Stimulated activated naive CD8-positive, alpha-beta T cell treated with anti-CD3 and anti-CD28 coated beads, Interleukin-15, Interleukin-2, amounts not matched to agents 100 ng/mL and 50 ng/mL, for 24 hours (primary cell): Measurements from ENCODE around the gene TSPAN4.
A peak's percentile ranks its signal among the peaks of the same experiment; 100 is the strongest.

Source experiments
- H3K27ac Mint-ChIP-seq: one replicate; pipeline ENCODE4 v1.8.0; 2021; ENCODE audit warnings: mild to moderate bottlenecking, mixed read lengths
- H3K27me3 Mint-ChIP-seq: one replicate; pipeline ENCODE4 v1.8.0; 2021; ENCODE audit warnings: mixed read lengths
- H3K36me3 Mint-ChIP-seq: one replicate; pipeline ENCODE4 v1.8.0; 2021; ENCODE audit warnings: low read depth, mixed read lengths
- H3K4me1 Mint-ChIP-seq: one replicate; pipeline ENCODE4 v1.8.0; 2021; ENCODE audit warnings: low read depth, mixed read lengths
- H3K4me3 Mint-ChIP-seq: one replicate; pipeline ENCODE4 v1.8.0; 2021; ENCODE audit warnings: mild to moderate bottlenecking, mixed read lengths
- H3K9me3 Mint-ChIP-seq: one replicate; pipeline ENCODE4 v1.8.0; 2021; ENCODE audit warnings: mixed read lengths

The TSPAN4 gene, protein sequence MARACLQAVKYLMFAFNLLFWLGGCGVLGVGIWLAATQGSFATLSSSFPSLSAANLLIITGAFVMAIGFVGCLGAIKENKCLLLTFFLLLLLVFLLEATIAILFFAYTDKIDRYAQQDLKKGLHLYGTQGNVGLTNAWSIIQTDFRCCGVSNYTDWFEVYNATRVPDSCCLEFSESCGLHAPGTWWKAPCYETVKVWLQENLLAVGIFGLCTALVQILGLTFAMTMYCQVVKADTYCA

DNA sequence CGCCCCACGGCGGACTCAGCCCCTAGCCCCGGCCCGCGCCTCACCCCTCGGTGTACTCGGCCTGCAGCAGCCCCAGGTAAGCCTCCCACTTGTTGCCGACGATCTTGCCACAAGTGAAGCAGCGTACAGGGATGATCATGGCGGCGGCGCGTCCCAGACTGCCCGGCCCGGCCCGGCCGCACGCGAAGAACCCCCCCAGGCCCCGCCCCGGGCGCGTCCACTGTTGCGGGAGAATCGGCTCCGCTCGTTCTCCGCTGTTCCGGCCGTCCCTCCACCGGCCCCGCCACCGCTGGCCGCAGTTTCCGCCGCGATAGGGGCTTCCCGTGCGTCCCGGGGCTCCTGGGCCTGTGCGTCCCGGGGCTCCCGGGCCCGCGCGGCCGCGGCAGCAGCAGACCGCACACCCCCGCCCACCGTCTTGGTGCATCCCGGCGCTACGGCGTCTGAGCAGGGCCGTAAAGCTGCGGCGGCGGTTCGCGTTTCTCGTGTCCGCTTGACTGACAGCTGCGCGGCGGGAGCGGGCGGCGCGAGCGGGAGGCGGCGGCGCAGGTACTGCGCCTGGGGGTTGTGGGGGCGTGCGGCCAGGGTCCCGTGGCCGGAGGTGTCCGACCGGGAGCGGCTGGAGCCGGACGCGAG is at the start of gene TSPAN4, which contains the start of gene POLR2L:
Gene TSPAN4 (plus strand): TSS at position 483 of the 633 bp plus-strand sequence. CDS start 7,453 bp downstream, outside the sequence.
Gene POLR2L (minus strand): TSS at position 160 of the 633 bp plus-strand sequence. CDS start 21 bp downstream, at position 139.
- no peaks in the 10 kb centered on the region for H3K9me3 Mint-ChIP-seq
- H3K4me3 Mint-ChIP-seq = peak within 1 kb of the TSS; percentile 88
- H3K27me3 Mint-ChIP-seq = no peaks in the 10 kb centered on the region
- peaks cover 30% of the 10 kb centered on the region for H3K4me1 Mint-ChIP-seq
- peak within 1 kb of the TSS; percentile 84 for H3K27ac Mint-ChIP-seq
- H3K36me3 Mint-ChIP-seq = peaks cover 14% of the 10 kb centered on the region

DNA sequence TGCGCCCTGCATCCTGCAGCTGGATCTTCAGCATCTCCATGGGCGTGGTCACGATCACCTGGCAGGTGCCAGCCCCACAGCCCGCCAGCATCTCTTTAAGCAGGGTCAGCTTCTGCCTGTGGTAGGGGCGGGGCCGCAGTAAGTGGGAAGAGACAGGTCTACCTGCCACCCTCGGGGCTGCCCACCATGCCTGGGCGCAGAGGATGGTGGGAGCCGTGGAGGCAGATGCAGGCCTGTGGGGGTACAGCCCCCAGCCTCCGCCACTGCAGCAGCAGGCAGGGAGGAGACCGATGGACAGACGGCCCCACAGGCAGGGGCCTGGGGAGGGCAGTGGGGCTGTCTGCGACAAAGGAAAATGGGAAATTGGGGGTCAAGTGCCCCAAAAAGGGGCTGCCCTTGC is 49.8 kb upstream of the TSPAN4 start:
- no peak overlapping the region for H3K4me3 Mint-ChIP-seq
- no peaks in the 10 kb centered on the region for H3K9me3 Mint-ChIP-seq
- peaks cover 10% of the 10 kb centered on the region for H3K4me1 Mint-ChIP-seq
- no peaks in the 10 kb centered on the region for H3K27me3 Mint-ChIP-seq
- H3K36me3 Mint-ChIP-seq = peaks cover 9% of the 10 kb centered on the region
- H3K27ac Mint-ChIP-seq = no peak overlapping the region

DNA sequence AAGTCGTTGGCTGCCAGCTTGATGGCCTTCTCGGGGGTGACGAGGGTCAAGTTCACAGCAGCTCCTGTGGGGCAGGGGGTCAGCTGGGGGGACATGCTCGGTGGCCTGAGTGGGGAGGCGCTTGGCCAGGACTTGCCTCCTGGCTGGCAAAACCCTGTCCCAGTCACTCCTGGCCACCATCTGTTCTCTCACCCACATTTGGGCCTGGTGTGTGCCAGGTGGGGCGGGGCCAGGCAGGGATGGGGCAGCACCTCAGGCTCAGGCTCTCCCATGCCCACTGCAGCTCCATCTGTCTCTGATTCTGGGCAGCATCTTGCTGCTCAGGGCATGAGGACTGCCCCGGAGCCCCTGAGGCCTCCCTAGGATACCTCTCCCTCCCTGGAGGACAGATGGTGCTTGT is 49.1 kb upstream of the TSPAN4 start:
- Mint-ChIP-seq H3K27me3 (no peaks in the 10 kb centered on the region), H3K4me3 (no peak overlapping the region), H3K36me3 (peaks cover 9% of the 10 kb centered on the region), H3K9me3 (no peaks in the 10 kb centered on the region), H3K27ac (no peak overlapping the region), H3K4me1 (peaks cover 10% of the 10 kb centered on the region)

DNA sequence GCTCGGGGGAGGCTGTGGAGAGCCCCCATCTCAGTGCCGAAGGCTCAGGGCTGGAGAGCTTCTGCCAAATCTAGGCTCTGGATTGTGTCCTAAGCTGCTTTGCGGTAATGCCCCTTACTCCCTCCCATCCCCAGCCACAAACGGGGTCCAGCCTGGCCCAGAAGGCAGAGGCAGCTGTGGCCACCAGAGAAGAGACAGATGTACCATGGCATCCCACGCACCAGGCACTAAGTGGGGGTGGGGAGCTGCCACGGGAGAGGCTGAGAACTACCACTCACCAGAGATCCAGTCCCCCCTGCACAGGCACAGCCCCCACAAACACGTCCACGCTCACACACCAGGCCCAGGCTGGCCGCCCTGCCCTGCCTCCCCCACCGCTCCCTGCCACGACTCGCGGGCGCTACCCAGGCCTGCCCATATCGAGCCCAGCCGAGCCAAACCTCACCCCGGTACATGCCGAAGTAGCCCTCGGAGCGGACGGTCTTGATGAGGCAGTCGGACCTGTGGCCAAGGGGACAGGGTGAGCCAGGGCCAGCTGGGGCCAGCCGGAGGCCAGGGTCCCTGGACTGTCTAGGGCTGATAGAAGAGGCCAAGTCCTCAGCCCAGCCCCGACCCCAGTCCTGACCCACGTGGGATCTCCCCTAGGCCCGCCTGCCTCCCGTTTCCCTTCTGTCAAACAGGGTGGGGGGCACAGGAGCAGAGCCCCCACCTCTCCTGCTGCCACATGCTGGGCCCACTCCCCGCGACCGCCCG is 48.5 kb upstream of the TSPAN4 start:
- Mint-ChIP-seq H3K4me1 (peaks cover 10% of the 10 kb centered on the region), H3K27me3 (no peaks in the 10 kb centered on the region), H3K9me3 (no peaks in the 10 kb centered on the region), H3K27ac (no peak overlapping the region), H3K36me3 (peaks cover 9% of the 10 kb centered on the region), H3K4me3 (no peak overlapping the region)

DNA sequence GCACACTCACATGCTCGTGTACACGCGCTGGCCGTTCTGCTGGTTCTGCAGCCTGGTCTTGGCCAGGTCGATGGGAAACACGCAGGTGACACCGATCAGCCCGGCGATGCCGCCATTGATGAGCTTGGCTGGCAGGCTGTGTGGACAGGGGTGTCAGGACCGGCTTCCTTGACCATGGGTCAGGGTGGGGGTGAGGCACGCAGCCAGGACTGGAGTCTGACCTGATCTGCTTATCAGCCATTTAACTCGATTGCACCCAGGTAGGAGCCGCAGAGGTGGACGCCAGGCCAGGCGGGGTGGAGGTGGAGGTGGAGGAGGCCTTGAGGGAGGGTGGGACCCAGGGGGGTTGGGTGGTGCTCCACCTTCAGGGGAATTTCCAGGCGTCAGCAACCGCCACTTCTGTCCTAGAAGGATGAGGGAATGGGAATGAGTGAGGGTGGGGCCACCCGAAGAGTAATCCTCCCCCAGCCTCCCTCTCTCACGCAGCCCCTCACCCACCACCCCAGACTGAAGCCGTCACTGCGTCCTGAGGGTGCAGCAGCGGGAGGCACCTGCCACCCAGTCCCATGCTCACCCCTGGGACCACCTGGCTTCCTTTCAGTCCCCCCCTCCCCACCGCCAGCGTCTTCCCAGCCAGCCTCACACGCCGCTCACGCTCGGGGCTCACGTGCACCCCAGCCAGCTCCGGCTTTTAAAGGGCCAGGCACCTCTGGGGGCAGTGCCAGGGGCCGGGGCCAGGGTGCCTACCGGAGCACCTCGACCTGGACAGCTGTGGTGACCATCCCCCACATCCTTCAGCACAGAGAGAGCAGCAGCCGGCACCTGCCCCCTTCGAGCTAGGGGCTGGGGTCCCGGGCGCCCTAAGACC is 47.7 kb upstream of the TSPAN4 start:
- Mint-ChIP-seq H3K36me3 (peaks cover 9% of the 10 kb centered on the region), H3K27ac (no peak overlapping the region), H3K9me3 (no peaks in the 10 kb centered on the region), H3K4me1 (peaks cover 10% of the 10 kb centered on the region), H3K27me3 (no peaks in the 10 kb centered on the region), H3K4me3 (peak overlapping the region; percentile 87)

DNA sequence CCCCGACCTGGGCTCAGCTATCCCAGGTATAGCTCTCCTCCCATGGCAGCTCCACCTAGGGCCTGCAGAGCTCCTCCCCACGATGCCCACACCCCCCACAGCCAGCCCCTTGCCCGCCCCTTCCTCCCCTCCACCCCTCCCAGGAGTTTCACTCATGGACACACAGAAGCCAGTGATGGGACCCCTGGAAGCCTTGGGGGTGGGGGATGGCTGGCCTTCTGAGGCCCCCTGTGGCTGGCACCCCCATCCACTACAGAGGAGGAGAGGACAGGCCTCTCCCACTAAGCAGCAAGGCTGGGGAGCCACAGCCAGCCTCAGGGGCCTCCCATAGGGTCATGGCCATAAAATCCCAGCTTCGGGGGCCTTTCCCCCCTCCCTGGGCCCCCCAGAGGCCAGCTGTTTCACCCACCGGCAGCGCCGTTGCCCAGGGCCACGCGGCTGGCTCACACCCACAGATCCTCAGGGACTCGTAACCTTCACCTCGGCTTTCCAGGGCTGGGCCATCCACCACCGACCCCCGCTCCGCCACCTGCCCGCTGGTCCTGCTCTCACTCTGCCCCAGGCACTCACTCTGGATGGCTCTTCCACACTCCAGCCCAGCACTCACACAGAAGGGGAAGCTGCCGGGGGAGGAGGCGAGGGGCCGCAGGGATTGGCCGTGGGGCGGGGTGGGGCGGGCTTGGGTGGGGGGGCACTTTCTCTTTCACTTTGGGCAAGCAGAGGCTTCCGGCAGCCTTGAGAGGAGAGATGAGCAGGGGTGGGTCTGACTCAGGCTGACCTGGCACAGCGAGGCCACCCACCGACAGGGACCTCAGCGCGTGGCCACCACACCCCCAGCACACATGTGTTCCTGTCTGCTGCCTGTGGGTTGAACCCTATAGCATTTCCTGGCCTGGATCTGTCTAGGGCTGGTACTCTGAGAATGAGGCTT is 46.8 kb upstream of the TSPAN4 start:
- peak overlapping the region; percentile 74 for H3K27ac Mint-ChIP-seq
- no peaks in the 10 kb centered on the region for H3K9me3 Mint-ChIP-seq
- peaks cover 8% of the 10 kb centered on the region for H3K36me3 Mint-ChIP-seq
- no peaks in the 10 kb centered on the region for H3K27me3 Mint-ChIP-seq
- H3K4me3 Mint-ChIP-seq = peak overlapping the region; percentile 87
- peaks cover 10% of the 10 kb centered on the region for H3K4me1 Mint-ChIP-seq

GRCh38 chr11:796565-797295 is 45.9 kb upstream of the TSPAN4 start:
- Mint-ChIP-seq H3K27ac (peak overlapping the region; percentile 74), H3K27me3 (no peaks in the 10 kb centered on the region), H3K4me3 (peak overlapping the region; percentile 87), H3K4me1 (peaks cover 10% of the 10 kb centered on the region), H3K9me3 (no peaks in the 10 kb centered on the region), H3K36me3 (peaks cover 3% of the 10 kb centered on the region)

DNA sequence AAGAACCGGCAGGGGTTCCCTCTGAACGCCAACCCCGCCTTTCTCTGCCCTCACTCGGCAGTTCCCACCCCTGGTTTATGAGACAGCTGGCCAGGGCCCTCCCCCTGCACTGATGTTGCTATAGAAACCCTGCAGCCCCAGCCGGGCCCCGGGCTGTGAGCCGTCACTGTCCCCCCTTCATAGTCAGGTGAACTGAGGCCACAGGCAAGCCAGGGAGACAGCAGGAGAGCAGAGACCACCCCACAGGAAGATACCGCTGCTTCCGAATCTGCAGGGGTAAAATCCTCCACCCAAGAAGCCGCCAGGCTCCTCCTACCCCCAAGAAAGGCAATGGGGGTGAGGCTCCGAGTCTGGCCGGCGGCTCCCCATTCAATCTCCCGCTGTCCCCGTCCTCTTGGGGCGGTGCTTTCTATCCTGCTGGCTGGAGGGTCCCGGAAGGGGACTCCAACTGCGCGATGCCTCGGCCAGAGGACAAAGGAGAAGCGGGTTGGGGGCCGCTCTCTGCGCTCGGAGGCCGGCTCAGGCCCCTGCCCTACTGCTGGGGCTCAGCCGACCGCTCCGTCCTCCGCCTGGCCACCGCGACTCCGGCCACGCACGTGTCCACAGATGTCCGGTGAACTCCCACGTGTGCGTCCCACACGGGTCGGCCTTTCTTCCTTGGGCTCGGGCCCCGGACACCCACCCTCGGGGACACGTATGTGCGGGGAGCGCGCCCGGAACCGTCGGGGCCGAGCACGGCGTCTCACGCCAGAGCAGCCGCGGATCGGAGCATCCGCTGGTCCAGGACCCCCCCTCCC is 45.2 kb upstream of the TSPAN4 start:
- Mint-ChIP-seq H3K36me3 (no peaks in the 10 kb centered on the region), H3K27ac (peak overlapping the region; percentile 71), H3K4me3 (peak overlapping the region; percentile 87), H3K9me3 (no peaks in the 10 kb centered on the region), H3K27me3 (no peaks in the 10 kb centered on the region), H3K4me1 (peaks cover 10% of the 10 kb centered on the region)

DNA sequence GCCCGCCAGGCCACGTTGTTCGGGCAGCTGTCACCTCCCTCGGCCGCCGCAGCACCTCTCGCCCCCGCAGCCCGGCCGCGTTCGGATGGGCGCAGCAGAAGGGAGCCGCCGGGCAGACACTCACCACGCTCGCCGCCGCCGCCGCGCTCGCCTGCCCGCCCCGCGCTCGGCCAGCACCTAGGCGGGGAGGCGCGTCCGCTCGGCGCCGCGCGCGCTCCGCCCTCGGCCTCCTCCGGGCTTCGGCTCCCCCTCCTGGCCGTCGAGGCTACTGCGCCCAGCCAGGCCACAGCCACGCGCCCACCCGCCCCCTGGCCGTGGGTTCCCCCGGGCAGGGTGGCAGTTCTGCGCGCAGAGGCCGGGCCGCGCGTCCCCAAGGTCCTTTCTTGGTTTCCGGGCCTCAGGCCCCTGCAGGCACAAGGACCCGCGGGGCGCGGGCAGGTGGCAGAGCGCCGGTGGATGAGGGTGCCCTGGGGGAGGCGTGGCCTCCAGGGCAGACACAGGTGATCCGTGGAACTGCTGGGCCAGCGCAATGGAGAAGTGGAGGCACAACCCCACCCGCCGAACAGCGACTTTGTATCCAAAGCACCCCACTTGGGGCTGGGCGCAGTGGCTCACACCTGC is 44.4 kb upstream of the TSPAN4 start, which contains the start of gene SLC25A22:
Gene SLC25A22 (minus strand): TSS at position 189 of the 621 bp plus-strand sequence. CDS start 3,275 bp downstream, outside the sequence.
- Mint-ChIP-seq H3K4me3 (peak within 1 kb of the TSS; percentile 87), H3K9me3 (no peaks in the 10 kb centered on the region), H3K27ac (peak within 1 kb of the TSS; percentile 71), H3K4me1 (peaks cover 13% of the 10 kb centered on the region), H3K36me3 (no peaks in the 10 kb centered on the region), H3K27me3 (no peaks in the 10 kb centered on the region)

GRCh38 chr11:799641-800316 is 42.9 kb upstream of the TSPAN4 start:
- H3K27ac Mint-ChIP-seq = no peak overlapping the region
- no peaks in the 10 kb centered on the region for H3K36me3 Mint-ChIP-seq
- H3K4me3 Mint-ChIP-seq = no peak overlapping the region
- H3K9me3 Mint-ChIP-seq = no peaks in the 10 kb centered on the region
- peaks cover 23% of the 10 kb centered on the region for H3K4me1 Mint-ChIP-seq
- H3K27me3 Mint-ChIP-seq = no peaks in the 10 kb centered on the region

DNA sequence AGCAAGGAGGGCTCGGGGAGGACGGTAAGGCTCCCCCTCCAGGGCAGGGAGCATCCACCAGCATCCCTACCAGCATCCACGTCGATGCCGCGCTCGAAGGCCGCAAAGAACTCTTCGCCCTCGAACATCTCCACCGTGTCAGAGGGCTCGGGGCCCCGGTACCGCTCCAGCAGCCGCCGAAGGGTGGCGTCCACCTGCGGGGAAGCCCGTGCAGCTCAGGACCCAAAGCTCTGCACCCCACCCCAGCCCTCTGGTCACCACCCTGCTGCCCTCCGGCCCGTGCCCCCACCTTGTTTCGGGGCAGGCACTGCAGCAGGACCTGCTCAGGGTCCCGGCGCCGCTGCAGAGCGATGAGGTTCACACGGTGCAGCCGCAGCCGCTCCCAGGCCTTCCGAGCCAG is 42.2 kb upstream of the TSPAN4 start:
- Mint-ChIP-seq H3K4me3 (no peak overlapping the region), H3K9me3 (no peaks in the 10 kb centered on the region), H3K4me1 (peaks cover 23% of the 10 kb centered on the region), H3K27ac (no peak overlapping the region), H3K36me3 (no peaks in the 10 kb centered on the region), H3K27me3 (no peaks in the 10 kb centered on the region)
